Esophagus squamous epithelium (tissue), 5 donors: ENCODE measurements around the gene TTC3. TPM values are rescaled to one million over a fixed set of nuclear protein-coding genes. Genes with fewer than 3 reads are reported as not detected.
"Not testable (repeated sequence)": the region's sequence is repeated elsewhere in the genome, so short reads cannot be mapped to it uniquely, and the experiment has no call there.

Experiments
- DNase-seq: peaks from one replicate; lab custom pipeline; 2025; lab: John Stamatoyannopoulos, UW
- H3K27ac ChIP-seq, 4 donors: fragments of 200-600 bp; sonication (generic); one replicate each; pipeline ENCODE4 v1.5.1; 2016 to 2019; ENCODE audit warnings: mild to moderate bottlenecking in 1 of 4
- H3K27me3 ChIP-seq, 4 donors: fragments of 200-600 bp; sonication (generic); 1 replicate in 3 of 4; 2 replicates in 1 of 4; pipeline versions ENCODE4 v1.5.1 to v1.6.0; 2017 to 2021; ENCODE audit warnings: antibody characterized with exemption in 1 of 4
- H3K36me3 ChIP-seq, 3 donors: fragments of 200-600 bp; sonication (generic); one replicate each; pipeline ENCODE4 v1.5.1; 2016 to 2019
- H3K4me1 ChIP-seq, 3 donors: fragments of 200-600 bp; sonication (generic); one replicate each; pipeline ENCODE4 v1.5.1; 2017 to 2019
- H3K4me3 ChIP-seq, 4 donors: fragments of 200-600 bp; sonication (generic); 1 replicate in 3 of 4; 2 replicates in 1 of 4; pipeline ENCODE4 v1.5.1; 2016 to 2019; ENCODE audit warnings: mild to moderate bottlenecking in 2 of 4, moderate library complexity in 1 of 4
- H3K9me3 ChIP-seq, 3 donors: fragments of 200-600 bp; sonication (generic); one replicate each; pipeline ENCODE4 v1.5.1; 2016 to 2019
- POLR2A ChIP-seq, 4 donors: fragments of 450-650 bp; IDR thresholded peaks; one replicate each; pipeline ENCODE4 v1.6.1; 2017; ENCODE audit warnings: antibody characterized with exemption in 4 of 4, mild to moderate bottlenecking in 4 of 4, moderate library complexity in 3 of 4
- WGBS, 2 donors: methylation state at CpG; one replicate each; pipeline ENCODE4 v1.1.5; 2018; 5-methylcytosine and 5-hydroxymethylcytosine counted together
- intact Hi-C: fragments of 100-400 bp; cut with DNase I; formaldehyde crosslinking; loops from one replicate; pipeline ENCODE4 v1.15.0; 2022
- total RNA-seq, 4 donors: library from RNA; depleted of rRNA; stranded (reverse); fragments of >200 nt; gene quantifications; one replicate each; pipeline ENCODE4 v1.1.0, GENCODE V29; 2016
- TF ChIP-seq, protein P1 (sequence below), 6 experiments: fragments of 450-650 bp in 4 of 6; fragments of 200-600 bp in 2 of 6; sonication (generic) in 2 of 6; IDR thresholded peaks; one replicate each; pipeline ENCODE4 v1.5.1; 2016 to 2019; ENCODE audit warnings: antibody characterized with exemption in 6 of 6, mild to moderate bottlenecking in 4 of 6, moderate library complexity in 4 of 6
- donor health status: DM: yes; HTN: yes; CAD: no.

TTC3 gene
- total RNA-seq, 4 donors from 2014 or later: 41.2 to 80.1 (median 64.1) TPM

DNA sequence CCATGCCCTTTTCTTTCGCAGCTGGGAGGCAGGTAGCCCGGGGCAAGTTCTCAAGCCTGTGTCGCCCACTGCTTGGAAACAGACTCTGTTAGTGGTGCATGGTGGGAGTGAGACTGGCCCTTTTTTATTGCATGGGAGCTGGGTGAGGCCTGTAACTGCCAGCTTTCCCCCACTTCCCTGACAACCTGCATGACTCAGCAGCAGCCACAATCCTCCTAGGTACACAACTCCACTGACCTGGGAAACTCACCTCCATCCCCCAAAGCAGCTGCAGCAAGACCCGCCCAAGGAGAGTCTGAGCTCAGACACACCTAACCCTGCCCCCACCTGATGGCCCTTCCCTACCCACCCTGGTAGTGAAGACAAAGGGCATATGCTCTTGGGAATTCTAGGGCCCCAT is 26.0 kb upstream of the TTC3 start:
- TF ChIP-seq POLR2A (IDR thresholded peaks at IDR 0.05): no peak
- TF ChIP-seq, protein P1, sequence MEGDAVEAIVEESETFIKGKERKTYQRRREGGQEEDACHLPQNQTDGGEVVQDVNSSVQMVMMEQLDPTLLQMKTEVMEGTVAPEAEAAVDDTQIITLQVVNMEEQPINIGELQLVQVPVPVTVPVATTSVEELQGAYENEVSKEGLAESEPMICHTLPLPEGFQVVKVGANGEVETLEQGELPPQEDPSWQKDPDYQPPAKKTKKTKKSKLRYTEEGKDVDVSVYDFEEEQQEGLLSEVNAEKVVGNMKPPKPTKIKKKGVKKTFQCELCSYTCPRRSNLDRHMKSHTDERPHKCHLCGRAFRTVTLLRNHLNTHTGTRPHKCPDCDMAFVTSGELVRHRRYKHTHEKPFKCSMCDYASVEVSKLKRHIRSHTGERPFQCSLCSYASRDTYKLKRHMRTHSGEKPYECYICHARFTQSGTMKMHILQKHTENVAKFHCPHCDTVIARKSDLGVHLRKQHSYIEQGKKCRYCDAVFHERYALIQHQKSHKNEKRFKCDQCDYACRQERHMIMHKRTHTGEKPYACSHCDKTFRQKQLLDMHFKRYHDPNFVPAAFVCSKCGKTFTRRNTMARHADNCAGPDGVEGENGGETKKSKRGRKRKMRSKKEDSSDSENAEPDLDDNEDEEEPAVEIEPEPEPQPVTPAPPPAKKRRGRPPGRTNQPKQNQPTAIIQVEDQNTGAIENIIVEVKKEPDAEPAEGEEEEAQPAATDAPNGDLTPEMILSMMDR (IDR thresholded peaks at IDR 0.05): no peak
- Histone ChIP-seq H3K4me3 (no peak overlapping the region), H3K4me1 (peaks cover 4 to 17% (median 5%) of the 10 kb centered on the region in 3 donors), H3K27me3 (peaks cover 0 to 7% (median 0%) of the 10 kb centered on the region in 4 donors), H3K36me3 (no peaks in the 10 kb centered on the region), H3K9me3 (no peaks in the 10 kb centered on the region), H3K27ac (peak overlapping the region in 2 of 4 donors; percentile 5 to 51)
- no peak for DNase-seq
- WGBS, 2 donors: 54% methylated on average over 3 of the region's 4 CpGs; no CpG with 5 or more reads in 1 of the 2 donors
- intact Hi-C loops: no loop called here

DNA sequence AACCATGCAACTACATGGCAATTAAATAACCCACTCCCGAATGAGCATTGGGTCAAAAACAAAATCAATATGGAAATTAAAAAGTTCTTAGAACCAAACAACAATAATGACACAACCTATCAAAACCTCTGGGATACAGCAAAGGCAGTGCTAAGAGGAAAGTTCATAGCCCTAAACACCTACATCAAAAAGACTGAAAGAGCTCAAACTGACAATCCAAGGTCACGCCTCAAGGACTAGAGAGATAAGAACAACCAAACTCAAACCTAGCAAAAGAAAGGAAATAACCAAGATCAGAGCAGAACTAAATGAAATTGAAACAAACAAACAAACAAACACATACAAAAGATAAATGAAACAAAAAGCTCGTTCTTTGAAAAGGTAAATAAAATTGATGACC is 23.3 kb upstream of the TTC3 start:
- H3K27me3 ChIP-seq, H3K4me3 ChIP-seq, H3K27ac ChIP-seq, H3K9me3 ChIP-seq, DNase-seq, H3K36me3 ChIP-seq, intact Hi-C loops: not testable (repeated sequence)
- H3K4me1 ChIP-seq: peaks cover 4 to 11% (median 5%) of the 10 kb centered on the region in 3 donors
- 94 to 98% methylated on average over 2 of the region's 3 CpGs for WGBS, 2 donors

DNA sequence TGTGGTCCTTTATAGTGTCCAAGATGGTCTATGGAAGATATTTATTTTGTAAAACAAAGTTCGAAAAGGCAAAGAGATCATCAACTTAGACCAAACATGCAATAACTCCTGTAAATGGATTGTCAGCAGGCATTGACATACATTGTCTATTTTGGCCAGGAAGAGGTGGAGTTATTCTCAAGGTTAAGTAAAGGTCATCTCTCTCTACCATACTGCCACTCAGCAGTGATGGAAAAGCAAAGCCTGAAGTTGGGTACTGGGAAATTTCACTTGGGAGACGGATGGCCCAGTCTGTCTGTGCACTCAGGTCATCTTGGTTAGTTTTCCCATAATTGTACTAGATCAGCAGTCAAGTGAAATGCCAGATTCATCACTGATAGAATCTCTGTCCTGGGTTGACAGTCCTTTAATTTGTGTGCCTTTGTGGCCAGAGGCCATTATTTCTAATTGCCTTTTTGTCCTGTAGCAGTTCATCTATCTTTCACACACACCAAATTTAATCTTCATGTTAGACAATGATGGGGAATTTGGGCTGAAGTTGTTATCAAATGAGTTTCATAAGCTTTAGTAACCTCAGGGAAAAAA is 17.7 kb upstream of the TTC3 start:
- TF ChIP-seq POLR2A (IDR thresholded peaks at IDR 0.05): no peak
- TF ChIP-seq, protein P1 (IDR thresholded peaks at IDR 0.05): no peak
- Histone ChIP-seq H3K27ac (no peak overlapping the region), H3K4me3 (no peak overlapping the region), H3K27me3 (no peaks in the 10 kb centered on the region), H3K4me1 (peaks cover 0 to 6% (median 4%) of the 10 kb centered on the region in 3 donors), H3K9me3 (no peaks in the 10 kb centered on the region), H3K36me3 (no peaks in the 10 kb centered on the region)
- DNase-seq: no peak
- 76 to 89% methylated on average over 2 of the region's 2 CpGs for WGBS, 2 donors
- intact Hi-C loops: no loop called here

DNA sequence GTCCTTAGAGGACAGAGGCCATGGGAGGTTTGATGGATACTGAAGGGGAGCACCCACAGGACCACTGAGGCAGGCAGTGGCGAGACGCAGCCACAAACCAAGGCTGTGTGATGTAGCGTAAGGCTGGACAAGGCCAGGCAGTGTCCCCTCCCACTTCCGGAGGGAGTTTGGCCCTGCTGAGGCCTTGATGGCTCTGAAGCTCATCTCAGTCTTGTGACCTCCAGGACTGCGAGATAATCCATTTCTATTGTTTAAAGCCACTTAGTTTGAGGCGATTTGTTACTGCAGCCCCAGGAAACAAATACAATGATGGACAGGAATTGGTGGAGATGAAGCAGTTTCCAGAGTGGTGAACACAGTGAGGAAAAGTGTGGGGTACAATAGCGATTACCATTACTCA is 15.4 kb upstream of the TTC3 start:
- WGBS, 2 donors: 83 to 96% methylated on average over 7 of the region's 7 CpGs
- DNase-seq: no peak
- Histone ChIP-seq H3K4me1 (peaks cover 0 to 12% (median 4%) of the 10 kb centered on the region in 3 donors), H3K27ac (no peak overlapping the region), H3K27me3 (no peaks in the 10 kb centered on the region), H3K9me3 (no peaks in the 10 kb centered on the region), H3K4me3 (no peak overlapping the region), H3K36me3 (no peaks in the 10 kb centered on the region)
- TF ChIP-seq, protein P1 (IDR thresholded peaks at IDR 0.05): no peak
- TF ChIP-seq POLR2A (IDR thresholded peaks at IDR 0.05): no peak
- intact Hi-C loops: no loop called here

DNA sequence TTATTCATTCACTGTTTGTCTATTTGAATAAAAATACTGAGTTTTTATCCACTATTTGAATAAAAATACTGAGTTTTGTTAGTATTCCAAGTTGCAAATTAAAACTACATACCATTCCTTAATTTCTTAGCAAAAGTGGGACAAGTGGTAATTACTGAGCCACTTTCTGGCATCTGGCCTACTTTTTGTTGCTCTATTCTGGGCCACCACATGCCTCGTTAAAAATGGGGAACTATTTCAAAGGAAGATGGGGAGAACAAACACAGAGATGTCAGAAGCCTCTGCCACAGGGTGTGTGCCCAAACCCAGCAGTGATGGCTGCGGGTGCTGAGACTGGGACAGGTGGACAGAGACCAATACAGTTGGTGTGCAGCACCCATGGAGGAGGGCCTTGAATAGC is 14.8 kb upstream of the TTC3 start:
- no peak for TF ChIP-seq POLR2A (IDR thresholded peaks at IDR 0.05)
- TF ChIP-seq, protein P1 (IDR thresholded peaks at IDR 0.05): no peak
- Histone ChIP-seq H3K4me3 (no peak overlapping the region), H3K27me3 (no peaks in the 10 kb centered on the region), H3K4me1 (peaks cover 0 to 12% (median 4%) of the 10 kb centered on the region in 3 donors), H3K36me3 (no peaks in the 10 kb centered on the region), H3K9me3 (no peaks in the 10 kb centered on the region), H3K27ac (no peak overlapping the region)
- no peak for DNase-seq
- WGBS, 2 donors: 54 to 57% methylated on average over 2 of the region's 2 CpGs
- intact Hi-C loops: no loop called here
